ENCODE results near the gene SLC39A2.

DNA sequence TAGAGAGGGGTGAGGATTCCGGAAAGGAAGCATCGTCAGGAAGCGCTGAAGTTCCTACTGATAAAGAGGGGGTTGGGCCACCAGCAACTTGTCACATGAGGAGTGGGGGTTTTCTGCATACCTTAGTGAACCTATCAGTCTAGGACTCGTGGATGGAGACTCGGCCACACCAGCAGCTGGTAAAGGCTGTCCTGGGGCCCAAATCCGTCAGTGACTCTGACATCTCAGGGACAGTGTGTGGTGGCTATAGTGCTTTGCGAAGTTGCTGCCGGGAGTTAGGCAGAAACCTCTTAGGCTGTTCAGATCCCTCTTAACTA lies 27.4 kb upstream of the SLC39A2 start:
- TF ChIP-seq, protein P1, sequence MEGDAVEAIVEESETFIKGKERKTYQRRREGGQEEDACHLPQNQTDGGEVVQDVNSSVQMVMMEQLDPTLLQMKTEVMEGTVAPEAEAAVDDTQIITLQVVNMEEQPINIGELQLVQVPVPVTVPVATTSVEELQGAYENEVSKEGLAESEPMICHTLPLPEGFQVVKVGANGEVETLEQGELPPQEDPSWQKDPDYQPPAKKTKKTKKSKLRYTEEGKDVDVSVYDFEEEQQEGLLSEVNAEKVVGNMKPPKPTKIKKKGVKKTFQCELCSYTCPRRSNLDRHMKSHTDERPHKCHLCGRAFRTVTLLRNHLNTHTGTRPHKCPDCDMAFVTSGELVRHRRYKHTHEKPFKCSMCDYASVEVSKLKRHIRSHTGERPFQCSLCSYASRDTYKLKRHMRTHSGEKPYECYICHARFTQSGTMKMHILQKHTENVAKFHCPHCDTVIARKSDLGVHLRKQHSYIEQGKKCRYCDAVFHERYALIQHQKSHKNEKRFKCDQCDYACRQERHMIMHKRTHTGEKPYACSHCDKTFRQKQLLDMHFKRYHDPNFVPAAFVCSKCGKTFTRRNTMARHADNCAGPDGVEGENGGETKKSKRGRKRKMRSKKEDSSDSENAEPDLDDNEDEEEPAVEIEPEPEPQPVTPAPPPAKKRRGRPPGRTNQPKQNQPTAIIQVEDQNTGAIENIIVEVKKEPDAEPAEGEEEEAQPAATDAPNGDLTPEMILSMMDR (IDR thresholded peaks at IDR 0.05 in 4 of 5, conservative IDR thresholded peaks at IDR 0.05 in 1 of 5): no peak
- no peak for TF ChIP-seq POLR2A (IDR thresholded peaks at IDR 0.05)
